H9 (cell line): ENCODE measurements around the gene VWC2L. TPM values are rescaled to one million over a fixed set of nuclear protein-coding genes. Genes with fewer than 3 reads are reported as not detected.

Experiments used
- DNase-seq: peaks from one replicate; pipeline ENCODE4 v3.0.0-alpha.2; 2017
- H2AFZ ChIP-seq: one replicate; pipeline ENCODE4 v1.6.1; 2013; ENCODE audit warnings: mild to moderate bottlenecking, low read length, control low read depth, moderate library complexity
- H2AK5ac ChIP-seq: 2 replicates; pipeline ENCODE4 v1.6.1; 2013; ENCODE audit warnings: low read length, control low read depth, mixed read lengths; ENCODE audit not compliant: insufficient read length
- H2BK120ac ChIP-seq: one replicate; pipeline ENCODE4 v1.6.1; 2013; ENCODE audit warnings: low read depth, mild to moderate bottlenecking, low read length, control low read depth, inconsistent platforms; ENCODE audit not compliant: poor library complexity, severe bottlenecking
- H2BK12ac ChIP-seq: 2 replicates; pipeline ENCODE4 v1.6.1; 2013; ENCODE audit warnings: low read length, control low read depth, mixed read lengths, low read depth; ENCODE audit not compliant: insufficient read length
- H2BK15ac ChIP-seq: 2 replicates; pipeline ENCODE4 v1.6.1; 2013; ENCODE audit warnings: low read depth, low read length, control low read depth
- H2BK20ac ChIP-seq: one replicate; pipeline ENCODE4 v1.6.1; 2013; ENCODE audit warnings: low read depth, mild to moderate bottlenecking, low read length, control low read depth, inconsistent platforms; ENCODE audit not compliant: poor library complexity, severe bottlenecking
- H2BK5ac ChIP-seq: 2 replicates; pipeline ENCODE4 v1.6.1; 2013; ENCODE audit warnings: low read length, control low read depth, mixed read lengths; ENCODE audit not compliant: insufficient read length
- H3K14ac ChIP-seq: 2 replicates; pipeline ENCODE4 v1.6.1; 2013; ENCODE audit warnings: low read length, control low read depth; ENCODE audit not compliant: insufficient read depth
- H3K18ac ChIP-seq: 2 replicates; pipeline ENCODE4 v1.6.1; 2013; ENCODE audit warnings: low read depth, mild to moderate bottlenecking, mixed read lengths, low read length, control low read depth; ENCODE audit not compliant: insufficient read length
- H3K23ac ChIP-seq: 2 replicates; pipeline ENCODE4 v1.6.1; 2013; ENCODE audit warnings: low read length, control low read depth, mixed read lengths, low read depth; ENCODE audit not compliant: insufficient read length
- H3K23me2 ChIP-seq: 2 replicates; pipeline ENCODE4 v1.6.1; 2013; ENCODE audit warnings: low read depth, mild to moderate bottlenecking, mixed read lengths, low read length, control low read depth; ENCODE audit not compliant: insufficient read length, poor library complexity, severe bottlenecking
- H3K27ac ChIP-seq: 2 replicates; pipeline ENCODE4 v1.5.1; 2013; ENCODE audit warnings: low read length, control low read depth, mixed read lengths, low read depth; ENCODE audit not compliant: insufficient read length
- H3K27me3 ChIP-seq: 2 replicates; pipeline ENCODE4 v1.6.1; 2013; ENCODE audit warnings: low read length, control low read depth, inconsistent platforms; ENCODE audit not compliant: insufficient read depth
- H3K4ac ChIP-seq: 2 replicates; pipeline ENCODE4 v1.6.1; 2013; ENCODE audit warnings: low read depth, mild to moderate bottlenecking, control low read depth, inconsistent platforms, low read length, moderate library complexity
- H3K4me1 ChIP-seq: 2 replicates; pipeline ENCODE4 v1.6.1; 2013; ENCODE audit warnings: low read length, control low read depth, inconsistent platforms; ENCODE audit not compliant: insufficient read depth
- H3K4me2 ChIP-seq: 2 replicates; pipeline ENCODE4 v1.6.1; 2013; ENCODE audit warnings: low read length, control low read depth, mixed read lengths; ENCODE audit not compliant: insufficient read length, insufficient read depth
- H3K56ac ChIP-seq: 2 replicates; pipeline ENCODE4 v1.6.1; 2013; ENCODE audit warnings: low read depth, mild to moderate bottlenecking, mixed read lengths, low read length, control low read depth; ENCODE audit not compliant: insufficient read length
- H3K79me1 ChIP-seq: 2 replicates; pipeline ENCODE4 v1.6.1; 2013; ENCODE audit warnings: low read depth, mild to moderate bottlenecking, moderate library complexity, low read length, control low read depth, inconsistent platforms; ENCODE audit not compliant: insufficient read depth, poor library complexity, severe bottlenecking
- H3K79me2 ChIP-seq: 2 replicates; pipeline ENCODE4 v1.6.1; 2013; ENCODE audit warnings: low read length, control low read depth, inconsistent platforms; ENCODE audit not compliant: insufficient read depth
- H3K9ac ChIP-seq: 2 replicates; pipeline ENCODE4 v1.6.1; 2013; ENCODE audit warnings: low read length, control low read depth, mixed read lengths; ENCODE audit not compliant: insufficient read length; ENCODE audit errors: extremely low read depth
- H3K9me3 ChIP-seq: one replicate; pipeline ENCODE4 v1.6.1; 2013; ENCODE audit warnings: low read depth, low read length, inconsistent platforms; ENCODE audit not compliant: control insufficient read depth
- H3T11ph ChIP-seq: one replicate; pipeline ENCODE4 v1.6.1; 2013; ENCODE audit warnings: mild to moderate bottlenecking, low read length, control low read depth, inconsistent platforms
- H4K20me1 ChIP-seq: one replicate; pipeline ENCODE4 v1.6.1; 2013; ENCODE audit not compliant: control insufficient read depth, insufficient read length, insufficient read depth
- H4K5ac ChIP-seq: 2 replicates; pipeline ENCODE4 v1.6.1; 2013; ENCODE audit warnings: low read depth, mild to moderate bottlenecking, mixed read lengths, low read length, control low read depth; ENCODE audit not compliant: insufficient read length
- H4K8ac ChIP-seq: replicated peaks from 2 replicates; pipeline ENCODE4 v1.6.1; 2013; ENCODE audit warnings: low read length, control low read depth, mixed read lengths, low read depth; ENCODE audit not compliant: insufficient read length
- H4K91ac ChIP-seq: 2 replicates; pipeline ENCODE4 v1.6.1; 2013; ENCODE audit warnings: low read depth, mild to moderate bottlenecking, moderate library complexity, mixed read lengths, low read length, control low read depth; ENCODE audit not compliant: insufficient read length
- H3K27ac Mint-ChIP-seq, 3 experiments: 2 replicates in 2 of 3; 3 replicates in 1 of 3; pipeline ENCODE4 v1.8.0; 2020 to 2021; ENCODE audit warnings: mixed read lengths in 3 of 3, mild to moderate bottlenecking in 1 of 3, moderate library complexity in 1 of 3
- H3K27me3 Mint-ChIP-seq: 2 replicates; pipeline ENCODE4 v1.8.0; 2021; ENCODE audit warnings: low read depth, mild to moderate bottlenecking, moderate library complexity, mixed read lengths
- H3K36me3 Mint-ChIP-seq, 3 experiments: 2 replicates in 2 of 3; 3 replicates in 1 of 3; pipeline ENCODE4 v1.8.0; 2020 to 2021; ENCODE audit warnings: low read depth in 3 of 3, mixed read lengths in 3 of 3; ENCODE audit not compliant: insufficient read depth in 1 of 3
- H3K4me1 Mint-ChIP-seq, 2 experiments: 2 replicates each; pipeline ENCODE4 v1.8.0; 2020; ENCODE audit warnings: mixed read lengths in 2 of 2
- H3K4me3 Mint-ChIP-seq, 2 experiments: 2 replicates in 1 of 2; 3 replicates in 1 of 2; pipeline ENCODE4 v1.8.0; 2020 to 2021; ENCODE audit warnings: mild to moderate bottlenecking in 2 of 2, mixed read lengths in 2 of 2, moderate library complexity in 1 of 2
- H3K9me3 Mint-ChIP-seq, 2 experiments: 2 replicates in 1 of 2; 3 replicates in 1 of 2; pipeline ENCODE4 v1.8.0; 2020; ENCODE audit warnings: mild to moderate bottlenecking in 2 of 2, mixed read lengths in 2 of 2, moderate library complexity in 1 of 2
- CTCF ChIP-seq: fragments of 200-600 bp; sonication (generic); conservative IDR thresholded peaks from 3 replicates; pipeline ENCODE4 v1.8.0; 2021; ENCODE audit warnings: antibody characterized with exemption, mild to moderate bottlenecking
- WGBS: extraction: QIAGEN DNeasy Blood & Tissue Kit; methylation state at CpG from one replicate; pipeline ENCODE4 v1.1.7; 2013; ENCODE audit warnings: missing lambda C conversion rate, low lambda C conversion rate, mixed read lengths; ENCODE audit not compliant: insufficient read length; ENCODE audit errors: extremely low coverage; 5-methylcytosine and 5-hydroxymethylcytosine counted together
- total RNA-seq: library from RNA; stranded (reverse); gene quantifications from 2 replicates; pipeline ENCODE4 v1.2.1, GENCODE V29; 2021

The VWC2L gene
- total RNA-seq, 1 experiment from 2014 or later, result not detected

DNA sequence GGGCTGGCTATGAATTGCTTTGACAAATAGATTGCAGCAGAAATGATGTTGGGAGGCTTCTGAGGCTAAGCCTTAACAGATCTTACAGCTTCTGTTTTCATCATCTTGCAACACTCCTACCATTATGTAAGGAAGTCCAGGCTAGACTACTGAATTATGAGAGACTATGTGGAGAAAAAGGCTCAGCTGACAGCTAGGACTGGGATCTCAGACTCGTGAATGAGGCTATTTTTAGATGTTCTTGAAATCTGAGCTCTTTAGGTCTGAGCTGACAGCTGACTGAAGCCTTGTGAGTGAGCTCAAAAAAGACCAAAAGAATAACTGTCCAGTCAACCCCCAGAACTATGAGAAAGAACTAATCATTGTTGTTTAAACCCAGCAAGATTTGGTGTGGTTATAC is 70.3 kb downstream of the VWC2L start:
- Histone ChIP-seq H3K23me2 (no peaks in the 10 kb centered on the region), H3K56ac (no peak overlapping the region), H3K4me1 (no peaks in the 10 kb centered on the region), H2BK20ac (no peak overlapping the region), H3K9ac (no peak overlapping the region), H2AFZ (no peak overlapping the region), H3K27me3 (no peaks in the 10 kb centered on the region), H2BK15ac (no peak overlapping the region), H4K8ac (no peak overlapping the region), H3K4me2 (no peak overlapping the region), H3T11ph (no peak overlapping the region), H4K5ac (no peak overlapping the region), H3K23ac (no peak overlapping the region), H3K27ac (no peak overlapping the region), H3K14ac (no peak overlapping the region), H3K4ac (no peak overlapping the region), H2BK12ac (no peak overlapping the region), H2BK120ac (no peak overlapping the region), H4K20me1 (no peaks in the 10 kb centered on the region), H3K9me3 (no peaks in the 10 kb centered on the region), H3K79me2 (no peaks in the 10 kb centered on the region), H2AK5ac (no peak overlapping the region), H2BK5ac (no peak overlapping the region), H4K91ac (no peak overlapping the region), H3K79me1 (no peaks in the 10 kb centered on the region), H3K18ac (no peak overlapping the region)
- Mint-ChIP-seq H3K36me3 (no peaks in the 10 kb centered on the region), H3K4me3 (no peak overlapping the region), H3K9me3 (no peaks in the 10 kb centered on the region), H3K4me1 (peaks cover 4% of the 10 kb centered on the region in 2 experiments; a peak in 3 of 4 replicates), H3K27ac (no peak overlapping the region), H3K27me3 (no peaks in the 10 kb centered on the region)
- WGBS, result no CpG with 5 or more reads among the region's 1 CpG
- DNase-seq, result no peak
- TF ChIP-seq CTCF, result no peak
